ENCODE measurements around the gene UTRN.
A peak's percentile ranks its signal among the peaks of the same experiment; 100 is the strongest.

Gene UTRN

GRCh38 chr6:144283646-144284477 lies 1.3 kb upstream of the UTRN start:
- DNase-seq: no peak

- DNase-seq: no peak
Observed at GRCh38 chr6:144284478-144284782, 705 bp upstream of the UTRN start.

GRCh38 chr6:144285548-144285797 lies 338 bp downstream of the UTRN start:
- no peak for DNase-seq

GRCh38 chr6:144285798-144286502 lies 815 bp downstream of the UTRN start:
- DNase-seq: peak; percentile 36

- DNase-seq: peak; percentile 19
Observed at GRCh38 chr6:144286503-144287393, 1.6 kb downstream of the UTRN start.

GRCh38 chr6:144289006-144289405 lies 3.9 kb downstream of the UTRN start:
- no peak for DNase-seq

GRCh38 chr6:144292372-144292771 lies 7.2 kb downstream of the UTRN start:
- DNase-seq: no peak

GRCh38 chr6:144294016-144294415 lies 8.9 kb downstream of the UTRN start:
- no peak for DNase-seq

GRCh38 chr6:144295211-144295610 lies 10.1 kb downstream of the UTRN start:
- no peak for DNase-seq

- DNase-seq: no peak
Observed at GRCh38 chr6:144295981-144296767, 11.0 kb downstream of the UTRN start.

- DNase-seq: no peak
Observed at GRCh38 chr6:144296973-144297372, 11.8 kb downstream of the UTRN start.

- DNase-seq: no peak
Observed at GRCh38 chr6:144297511-144298100, 12.5 kb downstream of the UTRN start.

- no peak for DNase-seq
Observed at GRCh38 chr6:144298194-144298593, 13.1 kb downstream of the UTRN start.

- DNase-seq: no peak
Observed at GRCh38 chr6:144298916-144299315, 13.8 kb downstream of the UTRN start.

- DNase-seq: no peak
Observed at GRCh38 chr6:144302701-144303372, 17.7 kb downstream of the UTRN start.

GRCh38 chr6:144304223-144304848 lies 19.2 kb downstream of the UTRN start:
- DNase-seq: no peak

GRCh38 chr6:144305567-144305966 lies 20.4 kb downstream of the UTRN start:
- no peak for DNase-seq

- DNase-seq: peak; percentile 46
Observed at GRCh38 chr6:144305985-144306384, 20.9 kb downstream of the UTRN start.

- DNase-seq: no peak
Observed at GRCh38 chr6:144307880-144308279, 22.7 kb downstream of the UTRN start.

GRCh38 chr6:144310765-144311164 lies 25.6 kb downstream of the UTRN start:
- DNase-seq: no peak

GRCh38 chr6:144311361-144311760 lies 26.2 kb downstream of the UTRN start:
- no peak for DNase-seq

All from CD4-positive, alpha-beta T cell treated with Interleukin-12 subunit alpha and Interleukin-12 subunit beta, for 1 hour (primary cell).